B cell (primary cell): ENCODE results near the gene LMO7.

Experiments
- CTCF ChIP-seq: fragments of 200-600 bp; IDR thresholded peaks from one replicate; pipeline ENCODE4 v1.8.0; 2022; ENCODE audit warnings: antibody characterized with exemption, mild to moderate bottlenecking
- EZH2 ChIP-seq: IDR thresholded peaks from 2 replicates; pipeline ENCODE4 v1.6.1; 2012; ENCODE audit warnings: borderline replicate concordance, low read depth, mild to moderate bottlenecking, moderate library complexity, low read length; ENCODE audit not compliant: insufficient read depth, poor library complexity, severe bottlenecking

- TF ChIP-seq CTCF: no peak
- no peak for TF ChIP-seq EZH2
Observed at GRCh38 chr13:75855847-75856246, 219.7 kb downstream of the LMO7 start.
